Measurements from ENCODE around the gene SERPINB5. TPM values are rescaled to one million over a fixed set of nuclear protein-coding genes. Genes with fewer than 3 reads are reported as not detected.

Gene SERPINB5
- total RNA-seq, 1 donor from 2014 or later, result 440 TPM

- Histone ChIP-seq H3K27me3 (ENCODE audit: control insufficient read depth, insufficient read depth, low read length) (no peaks in the 10 kb centered on the region), H3K36me3 (ENCODE audit: control insufficient read depth, insufficient read depth, low read length) (no peaks in the 10 kb centered on the region), H3K4me3 (ENCODE audit: low read depth, low read length) (no peak overlapping the region)
- TF ChIP-seq, protein P1, sequence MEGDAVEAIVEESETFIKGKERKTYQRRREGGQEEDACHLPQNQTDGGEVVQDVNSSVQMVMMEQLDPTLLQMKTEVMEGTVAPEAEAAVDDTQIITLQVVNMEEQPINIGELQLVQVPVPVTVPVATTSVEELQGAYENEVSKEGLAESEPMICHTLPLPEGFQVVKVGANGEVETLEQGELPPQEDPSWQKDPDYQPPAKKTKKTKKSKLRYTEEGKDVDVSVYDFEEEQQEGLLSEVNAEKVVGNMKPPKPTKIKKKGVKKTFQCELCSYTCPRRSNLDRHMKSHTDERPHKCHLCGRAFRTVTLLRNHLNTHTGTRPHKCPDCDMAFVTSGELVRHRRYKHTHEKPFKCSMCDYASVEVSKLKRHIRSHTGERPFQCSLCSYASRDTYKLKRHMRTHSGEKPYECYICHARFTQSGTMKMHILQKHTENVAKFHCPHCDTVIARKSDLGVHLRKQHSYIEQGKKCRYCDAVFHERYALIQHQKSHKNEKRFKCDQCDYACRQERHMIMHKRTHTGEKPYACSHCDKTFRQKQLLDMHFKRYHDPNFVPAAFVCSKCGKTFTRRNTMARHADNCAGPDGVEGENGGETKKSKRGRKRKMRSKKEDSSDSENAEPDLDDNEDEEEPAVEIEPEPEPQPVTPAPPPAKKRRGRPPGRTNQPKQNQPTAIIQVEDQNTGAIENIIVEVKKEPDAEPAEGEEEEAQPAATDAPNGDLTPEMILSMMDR (IDR thresholded peaks at IDR 0.05; ENCODE audit: insufficient read depth, low read length, severe bottlenecking), result no peak
- peak; percentile 94 for DNase-seq (ENCODE audit: low read depth)
- no peak for FAIRE-seq
These were observed 22.3 kb upstream of the SERPINB5 start for GRCh38 chr18:63454497-63454896.

DNA sequence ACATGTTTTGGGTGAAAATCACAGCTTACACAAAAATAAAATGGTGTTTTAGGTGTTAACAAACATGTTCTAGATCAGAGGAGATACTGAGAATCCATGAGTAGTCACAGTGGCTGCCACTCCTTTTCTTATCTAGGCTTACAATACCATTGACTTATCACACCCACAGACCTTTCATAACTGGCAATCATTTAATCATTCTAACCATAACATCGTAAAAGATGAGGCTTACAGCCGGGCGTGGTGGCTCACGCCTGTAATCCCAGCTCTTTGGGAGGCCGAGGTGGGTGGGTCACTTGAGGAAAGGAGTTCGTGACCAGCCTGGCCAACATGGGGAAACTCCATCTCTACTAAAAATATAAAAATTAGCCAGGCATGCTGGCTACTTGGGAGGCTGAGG is 18.8 kb upstream of the SERPINB5 start:
- FAIRE-seq, result no peak
- TF ChIP-seq, protein P1 (IDR thresholded peaks at IDR 0.05; ENCODE audit: insufficient read depth, low read length, severe bottlenecking), result no peak
- H3K4me3 ChIP-seq (ENCODE audit: low read depth, low read length), result no peak overlapping the region
- peak; percentile 52 for DNase-seq (ENCODE audit: low read depth)
- no peaks in the 10 kb centered on the region for H3K27me3 ChIP-seq (ENCODE audit: control insufficient read depth, insufficient read depth, low read length)
- H3K36me3 ChIP-seq (ENCODE audit: control insufficient read depth, insufficient read depth, low read length), result no peaks in the 10 kb centered on the region

DNA sequence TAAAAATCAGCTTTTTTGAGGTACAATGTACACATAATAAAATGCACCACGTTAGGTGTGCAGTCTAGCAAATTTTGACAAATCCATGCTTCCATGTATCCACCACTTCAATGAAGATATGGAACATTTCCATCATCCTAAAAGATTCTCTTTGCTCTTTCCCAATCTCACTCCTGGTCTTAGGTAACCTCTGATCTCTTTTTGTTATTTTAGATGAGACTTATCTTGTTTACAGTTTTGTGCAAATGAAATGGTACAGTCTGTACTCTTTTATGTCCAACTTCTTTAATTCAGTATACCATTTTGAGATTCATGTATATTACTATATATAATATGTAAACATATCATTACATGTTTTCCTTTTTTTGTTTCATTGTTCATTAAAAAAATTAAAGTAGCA is 16.3 kb upstream of the SERPINB5 start:
- DNase-seq (ENCODE audit: low read depth) (no peak), FAIRE-seq (no peak)
- Histone ChIP-seq H3K4me3 (ENCODE audit: low read depth, low read length) (no peak overlapping the region), H3K36me3 (ENCODE audit: control insufficient read depth, insufficient read depth, low read length) (no peaks in the 10 kb centered on the region), H3K27me3 (ENCODE audit: control insufficient read depth, insufficient read depth, low read length) (no peaks in the 10 kb centered on the region)
- TF ChIP-seq, protein P1 (IDR thresholded peaks at IDR 0.05; ENCODE audit: insufficient read depth, low read length, severe bottlenecking), result no peak

GRCh38 chr18:63464434-63464833 is 12.3 kb upstream of the SERPINB5 start:
- no peak for FAIRE-seq
- Histone ChIP-seq H3K4me3 (ENCODE audit: low read depth, low read length) (no peak overlapping the region), H3K27me3 (ENCODE audit: control insufficient read depth, insufficient read depth, low read length) (no peaks in the 10 kb centered on the region), H3K36me3 (ENCODE audit: control insufficient read depth, insufficient read depth, low read length) (no peaks in the 10 kb centered on the region)
- DNase-seq (ENCODE audit: low read depth), result peak; percentile 29
- TF ChIP-seq, protein P1 (IDR thresholded peaks at IDR 0.05; ENCODE audit: insufficient read depth, low read length, severe bottlenecking), result no peak

DNA sequence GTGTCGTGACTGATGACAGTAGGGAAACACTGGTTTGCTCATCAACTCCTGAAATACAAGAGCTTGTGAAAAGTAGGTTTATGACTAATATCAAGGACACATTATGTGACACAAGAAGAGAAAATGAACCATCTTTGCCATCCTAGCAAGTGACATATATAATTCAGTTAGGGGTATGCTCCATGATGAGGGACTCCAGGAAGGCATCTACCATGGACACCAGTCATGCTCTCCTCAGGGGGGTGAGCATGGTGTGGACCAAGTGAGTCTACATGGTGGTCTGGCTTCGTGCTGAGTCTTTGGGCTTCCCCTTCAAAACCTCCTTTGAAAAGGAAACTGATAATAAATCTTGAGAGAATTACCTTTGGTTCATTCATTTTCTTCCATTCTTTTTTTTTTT is 11.7 kb upstream of the SERPINB5 start:
- FAIRE-seq (no peak), DNase-seq (ENCODE audit: low read depth) (no peak)
- Histone ChIP-seq H3K4me3 (ENCODE audit: low read depth, low read length) (no peak overlapping the region), H3K27me3 (ENCODE audit: control insufficient read depth, insufficient read depth, low read length) (no peaks in the 10 kb centered on the region), H3K36me3 (ENCODE audit: control insufficient read depth, insufficient read depth, low read length) (no peaks in the 10 kb centered on the region)
- TF ChIP-seq, protein P1 (IDR thresholded peaks at IDR 0.05; ENCODE audit: insufficient read depth, low read length, severe bottlenecking), result no peak

DNA sequence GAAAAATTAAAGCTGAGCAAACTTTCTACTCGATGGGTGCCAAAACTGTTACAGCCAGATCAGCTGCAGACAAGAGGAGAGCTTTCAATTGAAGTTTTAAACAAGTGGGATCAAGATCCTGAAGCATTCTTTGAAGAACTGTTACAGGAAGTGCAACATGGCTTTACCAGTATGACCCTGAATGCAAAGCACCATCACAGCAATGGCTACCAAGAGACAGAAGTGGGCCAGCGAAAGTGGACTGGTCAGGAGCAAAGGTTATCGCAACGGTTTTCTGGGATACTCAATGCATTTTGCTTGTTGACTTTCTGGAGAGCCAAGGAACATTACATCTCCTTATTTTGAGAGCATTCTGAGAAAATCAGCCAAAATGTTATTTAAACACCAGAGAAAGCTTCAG is 9.1 kb upstream of the SERPINB5 start:
- Histone ChIP-seq H3K4me3 (ENCODE audit: low read depth, low read length) (no peak overlapping the region), H3K36me3 (ENCODE audit: control insufficient read depth, insufficient read depth, low read length) (no peaks in the 10 kb centered on the region), H3K27me3 (ENCODE audit: control insufficient read depth, insufficient read depth, low read length) (no peaks in the 10 kb centered on the region)
- FAIRE-seq (no peak), DNase-seq (ENCODE audit: low read depth) (peak; percentile 4)
- TF ChIP-seq, protein P1 (IDR thresholded peaks at IDR 0.05; ENCODE audit: insufficient read depth, low read length, severe bottlenecking), result no peak

Data from bronchial epithelial cell (primary cell).